Epithelial cell of prostate (primary cell): ENCODE results near the gene RHEB.

Source experiments
- DNase-seq: peaks from one replicate; pipeline ENCODE4 v3.0.0-alpha.2; 2011; ENCODE audit warnings: low read depth, low spot score
- H3K27ac ChIP-seq: fragments of 450-650 bp; 2 replicates; pipeline ENCODE4 v1.5.1; 2017; ENCODE audit warnings: mild to moderate bottlenecking

RHEB gene

GRCh38 chr7:151435971-151436370 lies 83.7 kb downstream of the RHEB start:
- no peak for DNase-seq
- no peak overlapping the region for H3K27ac ChIP-seq

DNA sequence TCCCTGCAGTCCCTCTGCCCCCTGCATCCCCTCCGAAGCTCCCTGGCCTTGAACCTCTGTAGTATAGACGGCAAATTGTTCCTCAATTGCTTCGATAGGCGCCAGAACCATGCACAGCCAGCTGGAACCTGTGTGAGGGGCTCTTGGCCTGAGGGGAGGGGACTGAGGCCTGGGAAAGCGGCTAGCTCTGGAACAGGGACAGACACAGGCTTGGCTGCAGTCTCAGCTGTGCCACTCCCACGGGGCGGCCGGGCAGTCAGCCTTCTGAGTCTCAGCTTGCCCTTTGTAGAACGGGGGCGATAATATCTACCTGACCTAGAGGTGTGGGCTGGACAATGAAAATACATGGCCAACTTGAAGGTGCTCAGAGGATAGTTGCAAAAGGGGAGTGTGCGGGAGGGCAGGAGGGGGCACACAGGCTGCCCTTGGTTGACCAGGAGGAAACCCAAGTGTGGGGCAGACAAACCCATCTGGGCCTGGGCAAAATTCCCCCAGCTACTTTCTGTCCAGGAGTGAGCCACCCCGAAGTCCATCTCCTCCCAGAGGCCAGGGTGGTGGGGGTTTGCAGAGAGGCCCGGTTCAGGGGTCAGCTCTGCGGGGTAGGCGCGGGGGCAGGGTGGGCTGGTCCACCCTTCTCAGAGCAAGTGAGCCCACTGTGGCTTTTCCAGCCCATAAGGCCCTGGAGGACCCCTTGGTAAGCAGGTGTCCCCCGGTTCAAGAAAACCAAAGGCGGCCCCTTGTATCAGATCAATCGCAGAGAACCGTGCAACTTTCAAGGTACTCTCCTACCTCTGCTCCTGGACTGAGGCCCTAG lies 84.4 kb downstream of the RHEB start:
- no peak for DNase-seq
- no peak overlapping the region for H3K27ac ChIP-seq

- no peak for DNase-seq
- no peak overlapping the region for H3K27ac ChIP-seq
These were observed 85.1 kb downstream of the RHEB start for GRCh38 chr7:151434549-151434948.

DNA sequence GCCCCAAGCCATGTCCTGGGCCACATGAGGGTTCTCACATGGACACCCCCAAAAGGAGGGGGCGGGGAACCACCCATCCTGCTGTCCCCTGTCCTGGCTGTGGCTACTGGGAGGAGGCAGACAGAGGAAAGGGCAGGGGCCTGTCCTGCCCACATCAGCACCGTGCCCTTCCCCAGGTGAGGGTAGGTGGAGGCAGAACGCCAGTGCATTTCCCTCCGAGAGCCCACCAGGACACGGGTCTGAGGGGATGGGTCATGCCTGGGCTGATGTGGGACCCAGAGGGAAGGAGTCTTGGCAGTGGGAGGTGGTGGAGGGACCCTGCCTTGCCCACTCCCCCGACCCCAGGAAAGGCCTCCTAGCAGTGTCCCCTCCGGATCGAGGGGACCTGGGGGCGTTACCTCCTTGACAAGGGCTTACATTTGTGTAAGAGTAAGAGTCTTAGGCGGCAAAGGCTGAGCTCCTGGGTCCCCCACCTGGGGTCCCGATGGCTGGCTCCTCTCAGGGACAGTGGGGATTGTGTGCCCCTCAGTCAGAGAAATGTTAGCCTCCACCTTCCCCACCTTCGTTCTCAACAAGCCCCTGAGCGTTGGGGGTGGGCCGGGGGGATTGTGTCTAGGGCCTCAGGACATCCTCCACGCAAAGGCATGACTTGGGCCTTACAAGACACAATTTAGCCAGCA lies 85.8 kb downstream of the RHEB start:
- H3K27ac ChIP-seq = no peak overlapping the region
- no peak for DNase-seq

GRCh38 chr7:151432658-151433521 lies 86.8 kb downstream of the RHEB start:
- no peak overlapping the region for H3K27ac ChIP-seq
- no peak for DNase-seq

DNA sequence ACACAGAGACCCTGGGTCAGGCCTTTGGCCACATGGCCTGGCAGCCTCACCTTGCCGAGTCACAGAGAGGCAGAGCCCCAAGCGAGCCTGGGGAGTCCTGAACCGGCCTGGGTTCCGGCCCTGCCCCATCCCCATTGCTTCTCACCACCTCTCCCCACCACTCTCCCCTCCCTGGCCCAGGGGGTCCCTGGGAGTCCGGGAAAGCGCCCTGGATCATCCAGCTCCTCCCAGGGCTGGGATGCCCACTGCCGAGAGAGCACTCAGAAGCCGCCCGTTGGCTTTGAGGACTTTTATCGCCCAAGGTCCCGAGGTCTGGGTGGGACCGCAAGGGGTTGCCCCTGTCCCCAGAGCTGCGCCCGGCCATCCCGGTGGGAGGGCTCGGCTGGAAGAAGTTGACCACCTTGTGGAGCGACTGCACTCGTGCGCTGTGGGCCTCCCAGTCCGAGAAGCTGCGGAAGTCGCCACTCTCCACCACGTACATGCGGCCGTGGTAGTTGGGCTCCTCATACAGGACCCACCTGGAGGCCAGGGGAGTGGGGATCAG lies 87.9 kb downstream of the RHEB start:
- no peak for DNase-seq
- no peak overlapping the region for H3K27ac ChIP-seq

GRCh38 chr7:151431281-151431767 lies 88.4 kb downstream of the RHEB start:
- no peak for DNase-seq
- no peak overlapping the region for H3K27ac ChIP-seq

GRCh38 chr7:151430391-151431205 lies 89.1 kb downstream of the RHEB start:
- no peak overlapping the region for H3K27ac ChIP-seq
- no peak for DNase-seq

DNA sequence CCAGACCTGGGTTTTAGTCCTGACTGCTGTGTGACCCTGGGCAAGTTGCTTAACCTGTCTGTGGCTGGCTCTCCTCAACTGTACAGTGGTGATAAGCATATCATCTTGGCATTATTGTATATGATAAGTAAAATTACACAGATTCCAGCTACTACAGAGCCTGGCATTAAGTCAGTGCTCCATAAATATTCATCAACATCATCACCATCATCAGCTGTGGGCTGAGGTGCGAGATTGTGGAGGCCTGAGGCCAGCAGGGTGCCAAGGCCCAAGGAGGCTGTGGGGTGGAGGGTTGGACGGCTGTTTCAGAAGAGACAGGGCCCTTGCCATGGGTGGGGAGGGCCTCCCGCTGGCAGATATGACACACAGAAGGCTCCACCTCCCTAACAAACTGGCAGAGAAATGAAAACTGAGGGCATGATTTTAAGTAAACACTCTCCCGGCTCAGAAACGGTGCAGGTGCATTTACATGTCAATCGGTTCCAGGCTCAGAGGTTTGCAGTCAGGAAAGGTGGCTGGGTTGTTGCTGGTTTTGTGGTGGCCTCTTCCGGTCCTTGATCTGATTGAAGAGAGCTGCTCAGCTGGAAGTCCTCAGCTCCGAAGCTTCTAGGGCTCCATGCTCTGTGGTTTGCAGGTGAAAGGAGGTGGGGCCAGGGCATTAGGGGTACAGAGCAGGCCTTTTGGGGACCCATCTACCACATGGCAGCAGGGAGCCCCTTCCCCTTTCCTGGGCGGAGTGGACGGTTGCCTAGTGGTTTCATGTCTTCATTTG lies 89.9 kb downstream of the RHEB start:
- no peak for DNase-seq
- no peak overlapping the region for H3K27ac ChIP-seq

DNA sequence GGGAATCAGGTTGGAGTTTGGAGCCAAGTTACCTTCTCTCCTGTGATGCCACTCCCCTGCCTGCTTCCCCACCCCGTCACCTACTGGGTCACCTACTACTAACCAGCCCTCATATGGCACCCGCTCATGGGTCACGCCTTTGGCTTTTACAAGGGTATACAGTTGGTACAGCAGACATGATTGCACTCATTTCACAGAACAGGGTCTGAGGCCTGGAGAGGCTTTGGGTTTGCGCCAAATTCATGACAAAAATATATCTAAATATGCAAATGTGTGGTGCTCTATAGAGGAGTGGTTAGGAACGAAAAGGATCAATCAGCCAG lies 90.5 kb downstream of the RHEB start:
- no peak overlapping the region for H3K27ac ChIP-seq
- no peak for DNase-seq

- H3K27ac ChIP-seq = no peak overlapping the region
- DNase-seq = no peak
These were observed 91.1 kb downstream of the RHEB start for GRCh38 chr7:151428378-151429236.

GRCh38 chr7:151427705-151428377 lies 91.9 kb downstream of the RHEB start:
- no peak for DNase-seq
- H3K27ac ChIP-seq = no peak overlapping the region

GRCh38 chr7:151426904-151427704 lies 92.6 kb downstream of the RHEB start:
- no peak overlapping the region for H3K27ac ChIP-seq

DNA sequence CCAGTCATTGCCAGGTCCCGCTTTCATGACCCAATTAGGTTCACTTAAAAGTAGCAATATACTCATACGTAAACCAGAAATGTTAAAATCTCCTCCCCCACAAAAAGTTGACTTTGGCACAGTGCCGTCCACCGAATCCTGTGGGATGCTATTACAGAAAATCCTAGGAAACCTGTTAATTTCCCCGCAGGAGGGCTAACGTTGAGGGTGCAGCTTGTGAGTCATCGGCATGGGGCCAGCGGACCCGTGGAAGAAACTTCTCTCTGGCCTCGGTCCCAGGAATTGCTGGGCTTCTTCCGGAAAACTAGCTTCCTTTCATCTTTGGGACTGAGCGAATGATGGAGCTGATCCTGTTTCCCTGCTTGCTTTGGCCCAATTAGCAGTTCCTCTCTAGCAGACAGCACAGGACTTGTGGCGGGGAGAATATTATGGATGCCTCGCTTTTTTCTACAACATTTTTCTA lies 93.2 kb downstream of the RHEB start:
- DNase-seq = no peak

More at GRCh38 chr7:151426904-151427704, 92.6 kb downstream of the RHEB start:
- no peak for DNase-seq

GRCh38 chr7:151425670-151426440 lies 93.8 kb downstream of the RHEB start:
- no peak overlapping the region for H3K27ac ChIP-seq
- DNase-seq = no peak

More for the DNA sequence above, 93.2 kb downstream of the RHEB start:
- H3K27ac ChIP-seq = no peak overlapping the region

DNA sequence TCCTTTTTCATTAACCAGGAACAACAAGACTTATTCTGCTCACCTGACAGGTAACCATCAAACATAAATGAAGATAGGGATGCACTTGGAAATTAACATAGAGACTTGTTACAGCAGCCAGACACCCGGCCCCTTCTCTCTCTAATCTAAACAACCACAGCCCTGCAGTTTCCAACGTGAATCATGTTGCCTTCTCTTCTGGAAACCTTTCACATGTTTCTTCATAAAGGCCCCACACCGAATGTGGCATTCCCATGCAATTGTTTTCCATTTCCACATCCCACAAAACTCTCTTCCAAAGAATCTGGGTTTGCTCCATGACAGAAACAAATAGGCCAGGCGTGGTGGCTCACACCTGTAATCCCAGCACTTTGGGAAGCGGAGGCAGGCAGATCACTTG lies 94.9 kb downstream of the RHEB start:
- H3K27ac ChIP-seq = no peak overlapping the region
- DNase-seq = no peak
